COLO668 (cell line): ENCODE data around the gene CD163L1.
"Not testable (repeated sequence)": the region's sequence is repeated elsewhere in the genome, so short reads cannot be mapped to it uniquely, and the experiment has no call there.

Experiments
- DNase-seq: peaks from one replicate; lab custom pipeline; 2025; ENCODE audit not compliant: unreplicated experiment; lab: John Stamatoyannopoulos, UW

CD163L1 gene

DNA sequence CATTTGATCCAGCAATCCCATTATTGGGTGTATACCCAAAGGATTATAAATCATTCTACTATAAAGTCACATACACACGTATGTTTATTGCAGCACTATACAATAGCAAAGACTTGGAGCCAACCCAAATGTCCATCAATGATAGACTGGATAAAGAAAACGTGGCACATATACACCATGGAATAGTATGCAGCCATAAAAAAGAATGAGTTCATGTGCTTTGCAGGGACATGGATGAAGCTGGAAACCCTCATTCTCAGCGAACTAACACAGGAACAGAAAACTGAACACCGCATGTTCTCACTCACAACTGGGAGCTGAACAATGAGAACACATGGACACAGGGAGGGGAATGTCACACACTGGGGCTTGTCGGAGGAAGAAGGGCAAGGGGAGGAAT is 106.2 kb downstream of the CD163L1 start:
- not testable (repeated sequence) for DNase-seq

DNA sequence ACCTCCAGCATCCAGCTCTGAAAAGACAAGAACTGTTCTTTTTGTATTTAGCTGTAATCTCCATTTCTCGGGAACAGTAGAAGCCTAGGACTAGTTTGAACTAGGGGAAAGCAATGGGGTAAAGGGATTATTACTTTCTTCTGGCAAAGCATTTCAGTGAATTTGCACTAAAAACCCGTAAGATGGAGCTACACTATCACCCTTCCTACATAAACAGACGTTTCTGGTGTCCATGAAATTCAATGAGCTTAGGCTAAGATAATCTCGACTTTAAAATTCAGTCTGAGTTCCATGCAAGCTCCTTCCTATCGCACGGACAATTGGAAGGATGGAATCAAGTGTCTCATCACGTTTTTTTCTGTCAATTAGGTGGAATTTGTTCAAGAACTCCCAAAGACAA is 116.0 kb downstream of the CD163L1 start:
- no peak for DNase-seq

DNA sequence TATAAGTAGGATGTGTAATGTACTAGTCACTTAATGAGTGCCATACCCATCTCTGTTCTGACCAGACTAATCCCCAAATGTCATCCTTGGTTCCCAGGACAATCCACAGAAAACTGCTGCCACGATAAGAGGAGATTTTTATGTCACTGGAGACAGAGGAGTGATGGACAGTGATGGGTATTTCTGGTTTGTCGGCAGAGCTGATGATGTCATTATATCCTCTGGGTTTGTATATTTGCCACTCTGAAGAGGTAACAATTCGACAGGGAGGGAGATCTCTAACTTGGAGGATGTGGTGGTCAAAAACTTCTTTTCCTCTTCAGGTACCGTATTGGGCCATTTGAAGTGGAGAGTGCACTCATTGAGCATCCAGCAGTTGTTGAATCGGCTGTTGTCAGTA is 119.8 kb downstream of the CD163L1 start:
- no peak for DNase-seq

DNA sequence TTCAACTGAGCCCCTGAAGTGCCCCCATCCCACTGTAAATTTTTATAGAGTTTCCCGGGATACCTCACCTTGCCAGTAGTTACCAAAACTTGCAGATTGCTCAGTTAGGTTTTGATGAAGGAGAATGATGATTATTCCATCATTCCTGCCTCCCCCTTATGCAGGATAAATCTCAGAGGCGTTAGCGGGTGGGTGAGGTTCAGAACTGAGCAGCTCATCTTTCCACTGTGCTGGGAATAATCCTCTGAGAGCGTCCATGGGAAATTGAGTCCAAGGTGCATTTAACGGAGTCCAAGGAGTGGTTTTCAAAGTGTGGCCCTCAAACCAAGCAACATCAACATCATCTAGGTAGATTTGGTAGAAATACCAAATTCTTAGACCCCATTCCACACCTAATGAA is 121.4 kb downstream of the CD163L1 start:
- no peak for DNase-seq

DNA sequence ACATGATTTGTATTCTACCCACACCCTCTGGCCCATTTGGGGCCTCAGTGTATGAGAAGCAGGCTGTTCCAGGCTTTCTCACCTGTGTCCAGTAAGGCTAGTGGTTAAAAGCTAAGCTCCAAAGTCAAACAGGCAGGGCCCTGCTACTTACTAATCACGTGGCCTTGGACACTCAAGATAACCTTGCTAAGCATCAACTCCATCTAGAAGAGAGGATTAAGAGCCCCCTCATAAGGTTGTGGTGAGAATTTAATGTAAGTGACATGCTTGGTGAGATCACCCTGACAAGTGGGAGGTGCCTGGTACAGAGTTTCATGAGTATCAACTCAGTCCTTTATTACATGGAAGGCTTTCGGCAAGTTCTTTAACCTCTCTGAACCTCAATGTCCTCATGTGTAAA is 122.3 kb downstream of the CD163L1 start:
- no peak for DNase-seq

DNA sequence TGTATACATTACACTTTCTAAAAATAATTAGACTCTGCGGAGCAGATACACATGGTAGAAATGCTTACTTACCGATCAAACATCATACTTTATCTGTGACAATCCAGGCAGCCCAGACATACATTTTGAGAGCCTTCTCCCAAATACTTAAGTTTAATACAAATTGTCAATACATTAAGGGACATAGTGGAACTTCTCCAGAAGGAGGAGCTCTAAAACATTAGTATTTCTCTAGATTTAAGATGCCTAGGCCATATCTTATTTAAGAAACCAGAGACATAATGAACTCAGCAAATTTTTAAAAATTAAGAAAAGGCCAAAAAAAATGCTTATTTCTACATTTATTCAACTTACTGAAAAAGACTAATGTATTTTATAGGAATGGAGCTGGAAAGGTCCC is 124.0 kb downstream of the CD163L1 start:
- no peak for DNase-seq

DNA sequence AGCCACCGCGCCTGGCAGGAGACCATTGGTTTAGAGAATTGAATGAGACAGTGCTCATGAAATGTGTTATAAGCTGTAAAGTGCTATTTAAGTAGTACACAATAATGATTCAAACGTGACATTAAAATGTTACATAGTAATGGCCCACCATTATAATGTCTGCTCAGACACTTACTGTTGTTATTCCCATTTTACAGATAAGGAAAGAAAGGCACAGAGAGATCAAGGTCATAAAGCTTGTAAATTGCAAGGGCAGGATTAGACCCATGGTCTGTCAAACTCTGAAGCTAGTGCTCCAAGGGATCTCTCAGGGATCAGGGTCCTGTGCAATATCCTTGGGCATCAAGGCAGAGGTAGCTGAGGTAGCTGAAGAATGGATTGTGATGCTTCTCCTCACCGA is 133.9 kb downstream of the CD163L1 start:
- no peak for DNase-seq
